Measurements from ENCODE around the gene ADCY4.

Gene ADCY4

DNA sequence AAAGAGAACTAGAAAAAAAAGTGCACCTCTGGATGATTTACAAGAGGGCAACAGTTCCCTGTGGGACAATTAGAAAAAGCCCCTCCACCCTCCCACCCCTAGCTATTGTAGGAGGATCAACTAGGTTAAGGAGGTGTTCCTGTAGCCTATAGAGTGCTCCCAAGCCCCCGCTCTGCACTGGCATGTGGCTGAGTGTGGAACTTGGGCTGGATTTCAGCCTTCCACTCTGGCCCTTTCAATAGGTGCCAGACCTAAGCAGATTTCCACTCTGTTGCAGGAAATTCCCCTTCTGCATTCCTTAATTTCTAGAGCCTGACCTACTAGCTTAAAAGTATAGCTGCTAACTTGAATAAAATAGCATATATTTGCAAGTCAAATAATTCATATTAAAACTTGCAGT, 35.9 kb upstream of the ADCY4 start:
- no peak for DNase-seq (ENCODE audit: low read depth, low spot score)
- in situ Hi-C loops (cut with HindIII; ENCODE audit: low sequenced_read_pairs): no loop called here
- H3K4me3 ChIP-seq (ENCODE audit: low read depth, low read length): no peak overlapping the region
- TF ChIP-seq, protein P1, sequence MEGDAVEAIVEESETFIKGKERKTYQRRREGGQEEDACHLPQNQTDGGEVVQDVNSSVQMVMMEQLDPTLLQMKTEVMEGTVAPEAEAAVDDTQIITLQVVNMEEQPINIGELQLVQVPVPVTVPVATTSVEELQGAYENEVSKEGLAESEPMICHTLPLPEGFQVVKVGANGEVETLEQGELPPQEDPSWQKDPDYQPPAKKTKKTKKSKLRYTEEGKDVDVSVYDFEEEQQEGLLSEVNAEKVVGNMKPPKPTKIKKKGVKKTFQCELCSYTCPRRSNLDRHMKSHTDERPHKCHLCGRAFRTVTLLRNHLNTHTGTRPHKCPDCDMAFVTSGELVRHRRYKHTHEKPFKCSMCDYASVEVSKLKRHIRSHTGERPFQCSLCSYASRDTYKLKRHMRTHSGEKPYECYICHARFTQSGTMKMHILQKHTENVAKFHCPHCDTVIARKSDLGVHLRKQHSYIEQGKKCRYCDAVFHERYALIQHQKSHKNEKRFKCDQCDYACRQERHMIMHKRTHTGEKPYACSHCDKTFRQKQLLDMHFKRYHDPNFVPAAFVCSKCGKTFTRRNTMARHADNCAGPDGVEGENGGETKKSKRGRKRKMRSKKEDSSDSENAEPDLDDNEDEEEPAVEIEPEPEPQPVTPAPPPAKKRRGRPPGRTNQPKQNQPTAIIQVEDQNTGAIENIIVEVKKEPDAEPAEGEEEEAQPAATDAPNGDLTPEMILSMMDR (IDR thresholded peaks at IDR 0.05; ENCODE audit: low read depth, low read length): no peak

DNA sequence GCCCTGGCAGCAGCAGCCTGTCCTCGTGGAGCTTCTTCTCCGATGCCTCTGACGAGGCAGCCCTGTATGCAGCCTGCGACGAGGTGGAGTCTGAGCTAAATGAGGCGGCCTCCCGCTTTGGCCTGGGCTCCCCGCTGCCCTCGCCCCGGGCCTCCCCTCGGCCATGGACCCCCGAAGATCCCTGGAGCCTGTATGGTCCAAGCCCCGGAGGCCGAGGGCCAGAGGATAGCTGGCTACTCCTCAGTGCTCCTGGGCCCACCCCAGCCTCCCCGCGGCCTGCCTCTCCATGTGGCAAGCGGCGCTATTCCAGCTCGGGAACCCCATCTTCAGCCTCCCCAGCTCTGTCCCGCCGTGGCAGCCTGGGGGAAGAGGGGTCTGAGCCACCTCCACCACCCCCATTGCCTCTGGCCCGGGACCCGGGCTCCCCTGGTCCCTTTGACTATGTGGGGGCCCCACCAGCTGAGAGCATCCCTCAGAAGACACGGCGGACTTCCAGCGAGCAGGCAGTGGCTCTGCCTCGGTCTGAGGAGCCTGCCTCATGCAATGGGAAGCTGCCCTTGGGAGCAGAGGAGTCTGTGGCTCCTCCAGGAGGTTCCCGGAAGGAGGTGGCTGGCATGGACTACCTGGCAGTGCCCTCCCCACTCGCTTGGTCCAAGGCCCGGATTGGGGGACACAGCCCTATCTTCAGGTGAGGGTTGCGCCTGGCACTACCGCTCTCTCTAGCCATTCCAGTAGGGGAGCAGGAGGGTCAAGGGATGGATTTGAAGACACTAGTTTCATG, 35.2 kb upstream of the ADCY4 start:
- no peak for DNase-seq (ENCODE audit: low read depth, low spot score)
- in situ Hi-C loops (cut with HindIII; ENCODE audit: low sequenced_read_pairs): no loop called here
- H3K4me3 ChIP-seq (ENCODE audit: low read depth, low read length): no peak overlapping the region
- TF ChIP-seq, protein P1 (IDR thresholded peaks at IDR 0.05; ENCODE audit: low read depth, low read length): no peak

DNA sequence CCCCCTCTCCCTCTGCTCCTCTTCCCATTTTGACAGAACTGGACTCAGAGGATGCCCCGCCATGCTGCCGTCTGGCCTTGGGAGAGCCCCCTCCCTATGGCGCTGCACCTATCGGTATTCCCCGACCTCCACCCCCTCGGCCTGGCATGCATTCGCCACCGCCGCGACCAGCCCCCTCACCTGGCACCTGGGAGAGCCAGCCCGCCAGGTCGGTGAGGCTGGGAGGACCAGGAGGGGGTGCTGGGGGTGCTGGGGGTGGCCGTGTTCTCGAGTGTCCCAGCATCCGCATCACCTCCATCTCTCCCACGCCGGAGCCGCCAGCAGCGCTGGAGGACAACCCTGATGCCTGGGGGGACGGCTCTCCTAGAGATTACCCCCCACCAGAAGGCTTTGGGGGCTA, 34.6 kb upstream of the ADCY4 start:
- in situ Hi-C loops (cut with HindIII; ENCODE audit: low sequenced_read_pairs): no loop called here
- H3K4me3 ChIP-seq (ENCODE audit: low read depth, low read length): peak overlapping the region; percentile 94

DNA sequence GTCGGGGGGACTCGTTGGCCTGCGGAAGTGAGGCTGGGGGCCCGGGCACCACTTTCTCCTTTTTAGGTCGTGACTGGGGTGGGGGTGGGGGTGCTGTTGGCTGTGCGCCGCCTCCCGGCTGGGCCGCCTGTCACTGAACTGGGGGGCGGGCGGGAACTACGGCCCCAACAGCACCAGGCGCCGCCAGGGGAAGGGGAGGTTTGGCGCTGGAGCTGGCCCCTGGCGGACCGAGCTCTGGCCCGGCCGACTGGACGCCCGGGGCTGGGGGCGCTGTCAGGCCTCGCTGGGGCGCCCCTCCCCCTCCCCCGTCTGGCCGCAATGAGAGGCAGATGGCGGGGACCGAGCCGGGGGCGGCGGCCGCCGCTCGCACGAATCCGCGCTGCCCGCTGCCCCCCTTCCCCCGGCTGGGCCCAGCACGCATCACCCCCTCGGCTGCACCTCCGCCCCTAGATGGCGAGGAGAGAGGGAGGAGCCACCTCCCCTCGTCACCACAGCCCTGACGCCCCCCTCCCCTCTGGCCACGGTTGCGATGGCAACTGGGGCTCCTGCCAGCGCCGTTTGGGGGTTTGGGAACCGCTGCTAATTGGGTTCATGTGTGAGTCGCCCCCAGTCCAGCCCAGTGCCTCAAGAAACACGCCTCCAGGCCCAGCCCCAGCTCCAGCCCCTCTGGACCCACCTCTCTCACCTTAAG, 33.8 kb upstream of the ADCY4 start:
- in situ Hi-C loops (cut with HindIII; ENCODE audit: low sequenced_read_pairs): no loop called here
- peak overlapping the region; percentile 94 for H3K4me3 ChIP-seq (ENCODE audit: low read depth, low read length)
- TF ChIP-seq, protein P1 (IDR thresholded peaks at IDR 0.05; ENCODE audit: low read depth, low read length): no peak
- DNase-seq (ENCODE audit: low read depth, low spot score): peak; percentile 59

More for the DNA sequence above, 34.6 kb upstream of the ADCY4 start:
- no peak for DNase-seq (ENCODE audit: low read depth, low spot score)
- TF ChIP-seq, protein P1 (IDR thresholded peaks at IDR 0.05; ENCODE audit: low read depth, low read length): no peak

DNA sequence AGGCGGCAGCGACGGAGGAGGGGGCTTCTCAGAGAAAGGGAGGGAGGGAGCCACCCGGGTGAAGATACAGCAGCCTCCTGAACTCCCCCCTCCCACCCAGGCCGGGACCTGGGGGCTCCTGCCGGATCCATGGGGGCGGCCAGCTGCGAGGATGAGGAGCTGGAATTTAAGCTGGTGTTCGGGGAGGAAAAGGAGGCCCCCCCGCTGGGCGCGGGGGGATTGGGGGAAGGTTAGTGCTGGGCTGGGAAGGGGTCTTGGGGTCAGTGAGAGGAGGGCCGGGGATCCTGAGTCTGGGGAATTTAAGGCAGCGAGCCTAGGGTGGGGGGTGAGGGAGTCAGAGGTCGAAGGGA, 33.3 kb upstream of the ADCY4 start:
- no peak for DNase-seq (ENCODE audit: low read depth, low spot score)
- in situ Hi-C loops (cut with HindIII; ENCODE audit: low sequenced_read_pairs): no loop called here
- peak overlapping the region; percentile 94 for H3K4me3 ChIP-seq (ENCODE audit: low read depth, low read length)
- TF ChIP-seq, protein P1 (IDR thresholded peaks at IDR 0.05; ENCODE audit: low read depth, low read length): no peak

DNA sequence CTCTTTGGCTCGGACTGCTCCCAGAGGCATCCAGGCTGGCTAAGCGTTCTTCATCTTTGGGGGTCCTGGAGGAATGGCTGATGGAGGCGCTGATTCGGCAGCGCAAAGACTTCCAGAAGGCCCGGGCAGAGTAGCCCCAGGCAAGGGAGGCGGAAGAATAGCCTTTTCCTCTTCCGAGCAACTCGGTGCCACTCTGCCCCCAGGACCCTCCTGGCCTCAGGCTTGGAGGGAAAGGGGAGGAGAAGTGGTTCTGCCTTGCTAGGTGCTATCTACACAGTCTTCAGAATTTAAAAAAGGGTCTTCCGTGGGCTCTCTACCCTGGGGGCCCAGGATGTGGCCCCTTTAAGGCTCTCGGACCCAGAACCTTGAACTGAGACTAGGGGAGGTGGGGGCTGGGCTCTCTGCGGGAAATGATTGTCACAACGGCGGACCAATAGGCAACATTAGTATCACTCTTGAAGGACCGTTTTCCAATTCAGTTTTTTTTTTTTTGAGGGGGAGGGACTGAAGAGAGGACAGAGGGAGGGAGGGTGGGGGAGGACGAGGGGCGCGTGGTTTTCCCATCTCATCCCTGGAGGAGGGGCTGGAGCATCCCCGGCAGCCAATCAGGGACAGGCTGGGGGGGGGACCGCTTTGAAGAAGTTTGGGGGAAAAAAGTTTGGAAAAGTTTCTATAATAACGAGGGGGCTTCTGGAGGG, 32.8 kb upstream of the ADCY4 start, which contains the start of gene NFATC4:
Gene NFATC4, plus strand, starts transcription at position 671 of the 698 bp plus-strand sequence. CDS start 157 bp downstream, outside the sequence.
- peak within 1 kb of the TSS; percentile 94 for H3K4me3 ChIP-seq (ENCODE audit: low read depth, low read length)
- in situ Hi-C loops (cut with HindIII; ENCODE audit: low sequenced_read_pairs): no loop called here
- DNase-seq (ENCODE audit: low read depth, low spot score): peak; percentile 94
- TF ChIP-seq, protein P1 (IDR thresholded peaks at IDR 0.05; ENCODE audit: low read depth, low read length): no peak

All from astrocyte of the spinal cord (primary cell).